NCI-H1417 (cell line): ENCODE measurements around the gene FOSL1.

ENCODE experiments used
- DNase-seq, 3 experiments: peaks; one replicate each; lab custom pipeline; 2025; lab: John Stamatoyannopoulos, UW

FOSL1 gene

DNA sequence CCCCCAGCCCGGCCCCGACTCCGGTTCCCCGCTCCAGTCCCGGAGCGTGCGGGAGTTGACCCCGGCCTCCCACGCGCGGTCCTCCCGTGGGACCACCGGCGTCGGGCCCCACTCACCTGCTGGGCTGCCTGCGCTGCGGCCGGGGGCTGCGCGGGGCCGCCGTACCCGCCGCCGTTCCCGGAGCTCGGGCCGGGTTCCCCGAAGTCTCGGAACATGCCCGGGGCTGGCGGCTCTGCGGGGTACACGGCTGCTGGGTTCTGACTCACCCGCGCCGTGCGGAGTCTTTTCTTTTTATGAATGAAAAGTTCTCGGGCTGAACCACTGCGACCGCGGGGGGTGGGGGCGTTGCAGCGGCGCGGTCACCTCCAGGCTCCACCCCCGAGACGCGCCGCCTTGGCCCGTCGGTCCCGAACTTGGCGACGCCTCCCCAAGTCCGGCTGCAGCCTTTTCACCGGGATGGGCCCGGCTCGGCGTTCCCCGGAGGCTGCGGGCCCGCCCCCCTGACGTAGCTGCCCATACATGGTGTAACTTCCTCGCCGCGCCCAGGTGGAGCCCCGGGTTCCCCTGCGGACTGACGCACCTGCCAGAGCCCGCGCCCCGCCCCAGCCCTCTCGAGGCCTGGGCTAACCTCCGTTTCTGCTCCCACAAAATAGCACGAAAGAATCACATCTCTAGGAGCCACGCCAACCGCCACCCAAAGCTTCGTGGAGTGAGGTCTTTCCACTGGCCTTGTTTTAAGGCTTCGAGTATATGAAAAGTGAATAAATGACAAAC, at the start of gene FOSL1:
FOSL1 (minus strand) TSS at position 264 of the 774 bp plus-strand sequence; CDS start at position 215, 49 bp downstream.
- peak; percentile 59 to 84 (median 83) for DNase-seq

DNA sequence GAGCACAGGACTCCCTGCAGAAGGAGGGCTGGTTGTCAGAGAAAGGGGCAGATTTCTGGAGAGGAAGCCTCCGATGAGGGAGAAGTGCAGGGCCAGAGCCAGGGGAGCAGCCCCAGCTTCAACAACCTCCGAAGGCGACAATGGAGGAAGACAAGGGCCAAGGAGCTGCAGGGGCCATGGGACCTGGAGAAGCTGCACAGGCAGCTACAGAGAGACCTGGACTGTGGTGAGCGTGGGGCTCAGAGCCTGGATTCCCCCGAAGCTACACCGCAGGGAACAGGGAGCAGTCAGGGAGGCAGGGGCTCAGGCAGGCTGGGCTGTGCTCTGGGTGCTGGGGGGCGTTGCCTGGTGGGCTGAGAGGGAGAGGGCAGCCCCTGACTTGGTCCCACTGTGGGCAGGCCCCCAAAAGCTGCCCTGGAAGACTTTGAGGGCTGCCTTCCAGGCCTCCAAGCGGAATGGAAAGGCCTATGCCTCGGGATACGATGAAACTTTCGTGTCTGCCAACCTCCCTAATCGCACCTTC, 47.5 kb upstream of the FOSL1 start:
- DNase-seq: no peak

DNA sequence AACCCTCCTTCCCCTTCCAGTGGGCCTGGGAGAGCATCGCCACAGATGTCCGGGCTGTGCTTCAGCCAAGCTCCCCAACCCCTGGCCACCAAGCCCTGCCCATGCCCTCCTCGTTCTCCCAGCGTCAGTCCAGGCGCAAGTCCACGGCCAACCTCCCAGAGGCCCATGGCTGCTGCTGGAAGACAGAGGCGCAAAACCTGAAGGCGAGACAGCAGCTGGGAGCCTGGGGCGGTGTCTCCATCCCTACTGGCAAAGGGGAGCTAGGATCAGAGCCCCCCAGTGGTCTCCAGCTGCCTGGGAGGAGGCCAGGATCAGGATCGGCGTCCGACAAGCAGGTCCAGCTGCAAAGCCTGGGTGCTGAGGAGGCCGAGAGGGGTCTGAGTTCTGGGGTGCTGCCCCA, 46.9 kb upstream of the FOSL1 start:
- no peak for DNase-seq

DNA sequence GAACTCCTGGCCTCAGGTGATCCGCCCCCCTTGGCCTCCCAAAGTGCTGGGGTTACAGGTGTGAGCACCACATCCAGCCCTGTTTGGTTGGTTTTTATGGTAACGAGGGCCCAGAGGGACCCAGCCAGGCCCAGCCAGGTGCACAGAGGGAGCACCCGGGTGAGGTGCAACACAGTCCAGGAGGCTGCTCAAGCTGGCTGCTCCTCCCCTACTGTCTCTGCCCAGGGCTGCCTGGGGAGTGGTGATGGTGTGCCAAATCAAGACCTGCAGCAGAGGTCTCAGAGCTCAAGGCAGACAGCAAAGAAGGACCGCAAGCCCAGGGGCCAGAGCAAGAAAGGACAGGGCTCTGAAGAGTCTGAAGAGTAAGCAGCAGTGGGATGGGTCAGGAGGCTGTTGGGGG, 46.5 kb upstream of the FOSL1 start:
- DNase-seq: no peak

DNA sequence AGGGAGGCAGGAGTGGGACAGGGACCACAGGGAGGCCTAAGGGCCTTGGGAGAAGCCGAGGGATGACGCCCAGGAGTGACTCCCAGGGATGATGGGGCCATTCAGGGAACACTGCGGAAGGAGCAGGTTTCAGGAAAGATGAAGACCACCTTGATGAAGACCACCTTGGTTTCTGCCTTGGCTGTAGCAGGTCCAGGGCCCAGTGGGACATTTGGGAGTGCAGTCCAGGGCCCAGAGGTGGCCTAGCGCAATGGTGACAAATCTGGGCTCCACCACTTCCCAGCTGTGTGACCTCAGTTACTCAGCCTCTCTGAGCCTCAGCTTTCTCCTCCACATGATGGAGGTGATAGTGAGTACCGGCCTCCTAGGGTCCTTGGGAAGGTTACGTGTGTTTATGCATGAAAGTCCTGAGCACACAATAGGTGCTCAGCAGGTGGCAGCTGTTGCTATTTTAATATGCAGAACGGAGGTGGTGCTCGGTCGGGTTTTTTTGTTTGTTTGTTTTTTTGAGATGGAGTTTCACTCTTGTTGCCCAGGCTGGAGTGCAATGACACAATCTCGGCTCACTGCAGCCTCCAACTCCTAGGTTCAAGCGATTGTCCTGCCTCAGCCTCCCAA, 45.9 kb upstream of the FOSL1 start:
- DNase-seq: peak in 1 of 3 experiments; percentile 9

DNA sequence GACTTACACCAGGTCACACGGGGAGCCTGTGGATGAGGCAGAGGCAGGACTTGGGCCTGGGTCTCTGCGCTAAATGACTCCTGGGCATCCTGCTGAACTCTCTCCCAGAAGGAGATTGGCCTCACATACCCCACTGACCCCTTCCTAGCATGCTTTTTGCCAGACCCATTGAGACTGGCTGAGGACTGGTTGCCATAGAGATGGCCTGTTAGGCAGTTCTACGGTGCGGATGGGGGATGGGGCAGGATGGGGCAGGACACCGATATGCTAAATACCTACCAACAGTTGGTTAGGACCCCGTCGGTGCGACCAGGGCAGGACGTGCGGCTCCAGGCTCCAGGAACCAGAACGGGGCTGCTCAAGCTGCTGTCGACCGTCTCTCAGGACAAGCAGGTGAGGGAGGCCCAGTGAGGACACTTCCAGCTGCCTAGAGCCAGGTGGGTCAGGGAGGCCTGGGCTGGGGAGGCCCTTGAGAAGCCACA, 45.3 kb upstream of the FOSL1 start, which contains the start of gene TSGA10IP:
TSGA10IP (plus strand) TSS at position 51 of the 482 bp plus-strand sequence; CDS start at position 247, 196 bp downstream.
- peak in 1 of 3 experiments; percentile 20 for DNase-seq

DNA sequence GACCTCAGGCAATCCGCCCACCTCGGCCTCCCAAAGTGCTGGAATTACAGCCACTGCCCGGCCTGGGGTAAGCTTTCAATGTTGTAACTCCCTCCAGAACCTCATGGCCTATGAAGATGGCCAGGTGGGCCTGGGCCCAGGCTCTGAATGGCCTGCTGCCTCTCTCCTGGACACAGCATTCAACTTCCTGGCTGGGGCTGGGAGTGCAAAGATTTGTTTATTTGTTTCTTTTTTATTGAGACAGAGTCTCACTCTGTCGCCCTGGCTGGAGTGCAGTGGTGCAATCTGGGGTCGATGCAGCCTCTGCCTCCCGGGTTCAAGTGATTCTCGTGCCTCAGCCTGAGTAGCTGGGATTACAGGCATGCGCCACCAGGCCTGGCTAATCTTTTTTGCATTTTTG, 44.6 kb upstream of the FOSL1 start:
- DNase-seq: no peak

DNA sequence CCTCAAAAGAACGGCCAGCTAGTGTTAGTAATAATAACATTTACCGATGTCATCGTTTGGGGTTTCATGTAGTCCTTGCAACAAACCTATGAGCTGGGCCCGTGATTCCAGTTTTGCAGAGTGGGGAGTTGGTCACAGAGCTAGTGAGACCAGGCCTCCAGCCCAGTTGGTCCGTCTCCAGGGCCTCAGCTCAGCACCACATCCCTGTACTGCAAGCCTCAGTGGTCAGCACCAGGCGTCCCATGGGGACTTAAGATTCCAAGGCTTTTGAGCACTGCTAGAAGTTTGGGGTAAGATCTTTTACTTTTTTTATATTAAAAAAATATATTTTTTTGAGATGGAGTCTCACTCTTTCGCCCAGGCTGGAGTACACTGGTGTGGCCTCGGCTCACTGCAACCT, 44.0 kb upstream of the FOSL1 start:
- no peak for DNase-seq

DNA sequence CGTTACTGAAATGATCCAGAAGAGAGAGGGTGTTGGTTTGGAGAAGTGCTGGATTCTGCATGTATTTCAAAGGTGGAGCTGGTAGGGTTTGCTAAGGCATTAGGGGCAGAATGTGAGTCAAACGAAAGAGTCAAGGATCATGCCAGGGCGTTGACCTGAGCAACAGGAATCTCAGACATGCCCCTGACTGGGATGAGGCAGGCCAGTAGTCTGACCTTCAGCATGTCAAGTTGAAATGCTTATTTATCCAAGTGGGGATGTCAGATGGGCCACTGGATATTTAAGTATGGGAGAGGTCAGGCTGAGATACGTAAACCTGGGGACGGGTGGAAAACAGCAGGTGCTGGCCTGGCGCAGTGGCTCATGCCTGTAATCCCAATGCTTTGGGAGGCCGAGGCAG, 42.3 kb upstream of the FOSL1 start:
- DNase-seq: no peak

DNA sequence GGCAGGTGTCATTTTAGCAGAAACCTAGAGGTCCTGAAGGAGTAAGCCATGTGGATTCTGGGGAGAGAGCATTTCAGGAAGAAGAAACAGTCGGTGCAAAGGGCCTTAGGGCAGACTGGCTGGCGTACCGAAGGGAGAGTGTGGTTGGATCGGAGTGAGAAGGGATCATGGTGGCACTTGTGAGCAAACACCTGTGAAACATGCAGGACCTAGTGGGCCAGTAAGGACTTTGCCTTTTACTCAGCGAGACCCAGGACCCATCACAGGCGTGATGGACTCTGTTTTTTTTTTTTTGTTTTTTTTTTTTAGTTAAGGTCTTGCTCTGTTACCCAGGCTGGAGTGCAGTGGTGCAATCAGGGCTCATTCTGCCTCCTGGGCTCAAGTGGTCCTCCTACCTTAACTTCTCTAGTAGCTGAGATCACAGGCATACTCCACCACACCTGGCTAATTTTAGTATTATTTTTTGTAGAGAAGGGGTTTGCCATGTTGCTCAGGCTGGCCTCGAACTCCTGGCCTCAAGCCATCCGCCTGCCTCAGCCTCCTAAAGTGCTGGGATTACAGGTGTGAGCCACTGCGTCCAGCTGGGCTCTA, 41.6 kb upstream of the FOSL1 start:
- no peak for DNase-seq

DNA sequence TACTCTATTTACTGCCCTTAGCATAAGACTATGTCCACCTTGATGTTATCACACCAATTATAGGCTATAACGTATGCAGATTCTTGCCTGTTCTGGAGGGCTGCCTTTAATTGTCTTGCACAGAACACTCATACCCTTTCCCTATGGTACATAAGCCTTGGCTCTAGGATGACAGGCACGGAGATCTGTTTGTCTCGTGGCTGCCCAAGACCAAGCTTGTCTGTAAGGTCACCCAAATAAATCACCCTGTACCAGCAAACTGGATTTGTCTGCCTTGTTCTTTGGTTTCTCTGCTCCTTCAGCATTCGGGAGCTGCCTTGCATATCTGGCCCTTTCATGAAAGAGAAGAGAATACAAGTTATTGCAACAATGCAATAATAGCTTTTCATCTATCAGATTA, 37.6 kb upstream of the FOSL1 start:
- DNase-seq: no peak

DNA sequence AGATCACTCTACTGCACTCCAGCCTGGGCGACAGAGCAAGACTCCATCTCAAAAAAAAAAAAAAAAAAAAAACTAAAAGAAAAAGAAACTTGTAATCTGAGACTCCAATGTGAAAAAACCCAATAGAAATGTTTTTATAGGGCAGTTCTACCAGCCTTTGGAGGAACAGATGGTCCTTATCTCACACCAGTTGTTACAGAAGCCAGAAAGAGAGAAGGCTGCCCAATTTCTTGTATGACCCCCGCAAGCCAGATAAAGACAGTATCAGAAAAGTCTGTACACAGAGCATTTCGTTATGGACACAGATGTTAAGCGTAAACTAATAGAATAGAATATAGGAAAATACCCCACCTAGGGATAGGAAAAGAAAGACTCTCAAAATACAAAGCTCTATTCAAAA, 33.8 kb upstream of the FOSL1 start:
- no peak for DNase-seq

DNA sequence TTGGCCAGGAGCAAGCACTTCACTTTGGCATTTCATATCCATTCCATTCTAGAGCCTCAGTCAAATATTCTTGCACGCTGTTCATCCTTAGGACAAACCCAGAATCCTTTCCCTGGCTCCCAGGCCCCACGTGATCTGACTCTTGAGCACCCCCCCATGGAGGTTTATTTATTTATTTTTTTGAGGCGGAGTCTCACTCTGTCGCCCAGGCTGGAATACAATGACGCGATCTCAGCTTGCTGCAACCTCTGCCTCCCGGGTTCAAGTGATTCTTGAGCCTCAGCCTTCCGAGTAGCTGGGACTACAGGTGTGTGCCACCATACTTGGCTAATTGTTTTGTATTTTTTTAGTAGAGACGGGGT, 32.4 kb upstream of the FOSL1 start:
- peak in 1 of 3 experiments; percentile 30 for DNase-seq

DNA sequence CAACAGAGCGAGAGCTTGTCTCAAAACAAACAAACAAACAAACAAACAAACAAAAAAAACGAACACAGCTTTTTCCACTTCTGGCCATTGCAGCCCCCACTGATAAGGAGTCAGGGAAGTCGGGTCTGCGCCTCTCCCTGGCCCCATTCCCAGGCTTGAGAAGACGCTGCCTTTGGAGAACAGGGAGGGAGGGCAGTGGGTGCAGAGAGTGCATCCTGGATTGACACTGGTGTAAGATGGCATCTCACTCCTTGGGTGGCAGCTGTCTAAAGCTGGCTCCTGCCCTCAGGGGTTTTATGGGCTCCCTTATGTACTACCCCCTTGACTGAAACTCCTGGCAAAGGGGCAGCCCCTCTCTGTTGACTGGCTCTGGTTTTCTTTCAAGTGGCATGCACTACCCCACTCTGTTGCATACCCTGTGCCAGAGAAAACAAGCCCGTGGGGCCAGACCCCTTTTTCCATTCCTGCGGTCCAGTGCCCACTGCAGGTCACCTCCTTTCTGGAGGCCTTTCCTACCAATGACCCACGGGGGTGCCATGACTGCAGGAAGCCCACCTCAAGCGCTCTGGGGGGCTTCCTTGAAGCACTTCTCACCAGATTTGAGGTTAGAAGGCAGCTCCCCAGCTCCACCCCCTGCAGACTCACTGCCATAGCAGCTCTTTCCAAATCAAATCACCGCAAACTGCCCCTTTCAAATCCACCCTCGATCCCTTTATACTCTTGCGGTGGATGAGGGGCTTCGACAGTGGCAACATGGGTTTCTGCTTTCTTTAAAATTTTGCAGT, 31.8 kb upstream of the FOSL1 start:
- DNase-seq: no peak

DNA sequence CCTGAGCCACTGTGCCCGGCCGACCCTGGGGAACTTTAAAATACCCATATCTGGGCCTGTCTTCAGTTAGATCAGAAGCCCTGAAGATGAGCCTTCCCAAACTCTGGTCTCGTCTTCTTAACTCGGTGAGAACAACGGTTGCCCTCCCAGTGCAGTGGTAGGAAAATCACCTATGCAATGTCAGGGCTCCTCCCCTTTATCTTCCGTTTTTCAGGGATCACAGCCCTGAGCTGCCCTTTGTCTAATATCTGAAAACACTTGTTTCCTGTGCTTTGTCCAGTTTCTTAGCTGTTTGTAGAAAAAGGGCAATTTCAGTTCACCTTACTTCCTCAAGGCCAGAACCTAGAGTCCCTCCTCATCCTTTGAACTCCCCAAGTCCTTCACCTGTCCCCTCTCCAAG, 28.5 kb upstream of the FOSL1 start:
- no peak for DNase-seq

DNA sequence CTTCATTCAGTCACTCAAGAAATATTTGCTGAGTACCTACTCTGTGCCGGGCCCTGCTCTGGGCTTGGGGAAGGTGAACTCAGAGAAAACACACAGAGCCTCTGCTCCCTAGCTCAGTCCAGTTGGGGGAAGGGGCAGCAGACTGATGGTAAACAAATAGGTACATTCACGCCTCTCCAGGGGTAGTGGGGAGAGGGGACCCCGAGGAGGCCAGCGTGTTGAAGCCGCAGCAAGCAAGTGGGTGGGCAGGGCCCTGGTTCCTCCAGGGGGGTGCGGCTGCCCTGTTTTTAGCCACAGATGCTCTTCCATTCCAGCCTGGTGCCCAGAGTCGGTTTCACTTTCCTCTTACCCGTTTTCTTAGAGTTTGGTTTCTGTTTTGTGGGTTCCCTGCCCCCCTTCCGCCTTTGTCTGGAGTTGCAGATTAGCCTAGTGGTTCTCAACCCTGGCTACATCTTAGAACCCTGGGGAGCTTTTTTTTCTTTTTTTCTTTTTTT, 27.8 kb upstream of the FOSL1 start:
- DNase-seq: no peak

DNA sequence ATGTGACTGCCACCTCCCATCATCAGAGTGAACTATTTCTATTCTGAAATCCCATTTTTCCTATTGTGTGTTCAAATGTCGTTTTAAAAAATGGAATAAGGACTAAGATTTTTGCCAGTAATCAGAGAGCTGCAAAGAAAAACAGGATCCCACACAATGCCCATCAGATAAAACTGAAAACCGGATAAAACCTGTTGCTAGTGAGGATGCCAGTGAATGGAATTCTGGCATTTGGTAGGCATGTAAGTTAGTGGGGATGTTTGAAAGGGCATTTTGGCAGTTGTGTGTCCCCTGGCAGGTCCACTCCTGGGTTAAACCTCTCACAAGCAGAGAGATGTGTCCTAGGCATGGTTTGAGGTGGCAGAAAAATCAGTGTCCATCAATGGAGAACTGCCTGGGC, 25.2 kb upstream of the FOSL1 start:
- no peak for DNase-seq

DNA sequence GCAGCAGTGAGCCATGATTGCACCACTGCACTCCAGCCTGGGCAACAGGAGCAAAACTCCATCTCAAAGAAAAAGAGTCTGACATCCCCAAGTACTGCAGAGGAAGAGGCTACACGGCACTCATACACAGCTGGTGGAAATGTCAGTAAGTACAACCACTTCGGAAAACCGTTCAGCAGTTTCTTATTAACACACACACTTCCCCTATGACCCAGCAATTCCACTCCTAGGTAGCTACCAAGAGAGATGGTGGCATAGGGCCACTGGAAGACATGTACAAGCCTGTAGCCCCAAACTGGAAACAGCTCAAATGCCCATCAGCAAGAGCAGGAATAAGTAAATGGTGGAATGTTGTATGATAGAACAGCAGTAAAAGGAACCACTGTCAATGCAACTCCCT, 22.4 kb upstream of the FOSL1 start:
- no peak for DNase-seq

DNA sequence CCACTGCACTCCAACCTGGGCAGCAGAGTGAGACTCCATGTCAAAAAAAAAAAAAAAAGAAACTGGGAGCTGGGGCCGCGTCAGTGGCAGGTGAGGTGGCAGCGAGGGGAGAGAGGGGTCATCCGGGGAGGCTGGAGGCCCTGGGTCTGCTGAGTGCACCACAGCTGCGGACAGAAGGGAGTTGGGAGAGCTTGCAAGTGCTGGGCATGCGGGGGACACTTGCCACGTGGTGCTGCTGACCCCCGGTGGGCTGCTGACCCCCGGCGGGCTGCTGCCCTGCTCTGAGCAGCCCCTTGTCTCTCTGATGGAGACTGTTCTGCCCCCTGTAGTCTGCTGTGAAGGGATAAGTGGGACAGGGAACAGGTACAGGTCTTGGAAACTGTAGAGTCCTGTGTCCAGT, 21.7 kb upstream of the FOSL1 start:
- DNase-seq: no peak

DNA sequence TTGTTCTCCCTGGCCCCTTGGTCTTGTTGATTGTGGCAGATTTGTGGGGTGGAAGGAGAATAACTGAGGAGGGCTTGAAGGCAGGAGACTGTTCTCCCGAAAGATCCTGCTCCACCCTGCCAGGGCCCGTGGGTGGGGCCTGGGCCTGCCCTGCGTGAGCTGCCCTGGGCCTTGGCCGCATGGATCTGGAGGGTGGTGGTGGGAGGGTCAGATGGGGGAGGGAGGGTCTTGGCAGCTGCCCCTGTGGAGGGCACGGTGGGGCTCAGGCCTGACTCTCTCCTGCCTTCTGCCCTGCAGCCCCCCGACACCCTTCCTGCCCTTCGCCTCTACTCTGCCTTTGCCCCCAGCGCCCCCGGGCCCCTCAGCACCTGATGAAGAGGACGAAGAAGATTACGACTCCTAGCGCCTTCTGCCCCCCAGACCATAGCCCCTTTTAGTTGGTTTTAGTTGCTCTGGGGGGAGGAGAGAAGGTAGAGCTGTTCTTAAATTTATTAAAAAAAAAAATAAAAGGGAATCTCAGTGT, 20.9 kb upstream of the FOSL1 start:
- DNase-seq: no peak

DNA sequence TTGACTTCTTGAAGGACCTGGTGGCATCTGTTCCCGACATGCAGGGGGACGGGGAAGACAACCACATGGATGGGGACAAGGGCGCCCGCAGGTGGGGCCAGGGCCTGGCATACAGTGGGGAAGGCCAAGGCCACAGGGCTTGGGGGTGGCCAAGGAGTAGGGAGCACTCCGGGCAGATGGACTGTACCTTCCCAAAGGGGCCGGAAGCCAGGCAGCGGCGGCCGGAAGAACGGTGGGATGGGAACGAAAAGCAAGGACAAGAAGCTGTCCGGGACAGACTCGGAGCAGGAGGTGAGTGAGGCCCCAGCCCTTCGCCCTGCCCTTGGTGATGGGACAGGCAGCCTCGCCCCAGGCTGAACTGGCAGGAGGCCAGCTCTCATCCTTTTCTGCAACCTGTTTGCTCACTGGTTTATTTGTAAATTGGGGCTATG, 20.2 kb upstream of the FOSL1 start:
- DNase-seq: no peak
